Measurements from ENCODE around the gene GSKIP. TPM values are rescaled to one million over a fixed set of nuclear protein-coding genes. Genes with fewer than 3 reads are reported as not detected.

Gene GSKIP
- total RNA-seq, 1 donor from 2014 or later = 13.6 TPM

DNA sequence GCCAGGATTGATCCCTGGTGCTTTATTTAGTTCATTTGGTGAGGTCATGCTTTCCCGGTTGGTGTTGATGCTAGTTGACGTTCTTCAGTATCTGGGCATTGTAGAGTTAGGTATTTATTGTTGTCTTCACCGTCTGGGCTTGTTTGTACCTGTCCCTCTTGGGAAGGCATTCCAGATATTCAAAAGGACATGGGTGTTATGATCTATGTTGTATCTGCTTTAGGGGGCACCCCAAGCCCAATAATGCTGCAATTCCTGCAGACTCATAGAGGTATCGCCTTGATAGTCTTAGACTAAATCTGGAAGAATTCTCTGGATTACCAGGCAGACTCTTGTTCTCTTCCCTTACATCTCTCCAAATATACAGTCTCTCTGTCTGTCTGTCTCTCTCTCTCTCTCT lies 70.7 kb downstream of the GSKIP start:
- Mint-ChIP-seq H3K27me3 (ENCODE audit: low read depth) (peaks cover 4% of the 10 kb centered on the region), H3K4me1 (no peaks in the 10 kb centered on the region), H3K36me3 (no peaks in the 10 kb centered on the region), H3K4me3 (no peak overlapping the region), H3K27ac (no peak overlapping the region), H3K9me3 (peaks cover 9% of the 10 kb centered on the region)
- TF ChIP-seq, protein P1, sequence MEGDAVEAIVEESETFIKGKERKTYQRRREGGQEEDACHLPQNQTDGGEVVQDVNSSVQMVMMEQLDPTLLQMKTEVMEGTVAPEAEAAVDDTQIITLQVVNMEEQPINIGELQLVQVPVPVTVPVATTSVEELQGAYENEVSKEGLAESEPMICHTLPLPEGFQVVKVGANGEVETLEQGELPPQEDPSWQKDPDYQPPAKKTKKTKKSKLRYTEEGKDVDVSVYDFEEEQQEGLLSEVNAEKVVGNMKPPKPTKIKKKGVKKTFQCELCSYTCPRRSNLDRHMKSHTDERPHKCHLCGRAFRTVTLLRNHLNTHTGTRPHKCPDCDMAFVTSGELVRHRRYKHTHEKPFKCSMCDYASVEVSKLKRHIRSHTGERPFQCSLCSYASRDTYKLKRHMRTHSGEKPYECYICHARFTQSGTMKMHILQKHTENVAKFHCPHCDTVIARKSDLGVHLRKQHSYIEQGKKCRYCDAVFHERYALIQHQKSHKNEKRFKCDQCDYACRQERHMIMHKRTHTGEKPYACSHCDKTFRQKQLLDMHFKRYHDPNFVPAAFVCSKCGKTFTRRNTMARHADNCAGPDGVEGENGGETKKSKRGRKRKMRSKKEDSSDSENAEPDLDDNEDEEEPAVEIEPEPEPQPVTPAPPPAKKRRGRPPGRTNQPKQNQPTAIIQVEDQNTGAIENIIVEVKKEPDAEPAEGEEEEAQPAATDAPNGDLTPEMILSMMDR (IDR thresholded peaks at IDR 0.05; ENCODE audit: unreplicated experiment) = no peak
- no peak for DNase-seq (ENCODE audit: low spot score in 2 of 2, unreplicated experiment in 2 of 2)

Other genes with a start within 250 kb of the GSKIP start
- 10.1 to 11.5 TPM (median 11.3 TPM) in 3 replicates for gene BDKRB2, start 158.7 kb upstream of the GSKIP start, total RNA-seq
- 10.4 to 12.5 TPM (median 10.9 TPM) in 3 replicates for gene BDKRB1, start 107.3 kb upstream of the GSKIP start, total RNA-seq
- gene ATG2B, start 185 bp upstream of the GSKIP start, total RNA-seq = 24.2 to 25.6 TPM (median 25.3 TPM) in 3 replicates
- 1.9 to 2.6 TPM (median 2.2 TPM) in 3 replicates for gene AK7, start 28.6 kb downstream of the GSKIP start, total RNA-seq
- 196 to 204 TPM (median 198 TPM) in 3 replicates for gene PAPOLA, start 138.9 kb downstream of the GSKIP start, total RNA-seq